ENCODE measurements around the gene TENT4A.

The TENT4A gene

GRCh38 chr5:6700685-6701355 is 12.4 kb upstream of the TENT4A start:
- DNase-seq, result no peak

GRCh38 chr5:6701491-6701890 is 11.7 kb upstream of the TENT4A start:
- no peak for DNase-seq

GRCh38 chr5:6702633-6703032 is 10.6 kb upstream of the TENT4A start:
- DNase-seq, result no peak

DNA sequence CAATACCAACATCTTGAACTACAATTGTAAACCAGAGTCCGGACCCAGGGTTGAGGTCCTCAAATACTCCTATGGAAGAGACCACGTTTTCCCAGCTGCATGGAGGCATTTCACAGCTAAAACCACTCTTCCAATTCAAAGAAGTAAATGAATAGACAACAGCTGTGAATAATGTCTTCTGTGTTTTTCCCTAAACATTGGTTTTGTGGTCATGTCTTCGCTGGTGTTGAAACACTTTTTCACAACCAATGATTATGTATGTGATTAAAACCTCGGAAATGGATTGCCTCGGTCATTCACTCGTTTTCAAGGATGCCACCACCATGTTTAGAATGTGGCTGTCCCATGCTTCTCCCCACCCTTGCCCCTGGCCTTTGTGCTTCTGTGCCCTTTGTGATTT is 9.4 kb upstream of the TENT4A start:
- no peak for DNase-seq

DNA sequence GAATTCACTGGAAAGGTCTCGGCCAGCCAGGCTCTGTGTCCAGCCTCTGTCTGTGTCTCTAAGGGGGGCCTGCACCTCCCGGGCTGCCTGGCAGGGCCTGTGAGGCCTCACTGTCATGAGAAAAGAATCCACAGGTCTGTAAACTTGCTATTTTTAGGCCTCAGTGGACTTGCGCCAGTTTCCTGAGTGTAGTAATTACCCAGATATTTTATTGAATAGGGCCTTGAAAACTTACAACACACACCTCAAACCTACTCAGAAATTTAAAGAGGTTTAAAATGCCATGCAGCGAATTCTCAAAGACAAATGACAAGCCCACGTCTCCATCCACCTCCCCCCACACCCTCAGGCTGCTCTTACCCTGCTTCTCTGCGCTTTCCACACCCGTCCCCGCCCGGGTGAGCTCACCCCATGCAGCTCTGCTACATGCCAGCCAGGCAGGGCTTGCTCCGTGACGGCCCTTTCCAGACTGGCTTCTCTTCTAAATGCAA is 8.8 kb upstream of the TENT4A start:
- no peak for DNase-seq

DNA sequence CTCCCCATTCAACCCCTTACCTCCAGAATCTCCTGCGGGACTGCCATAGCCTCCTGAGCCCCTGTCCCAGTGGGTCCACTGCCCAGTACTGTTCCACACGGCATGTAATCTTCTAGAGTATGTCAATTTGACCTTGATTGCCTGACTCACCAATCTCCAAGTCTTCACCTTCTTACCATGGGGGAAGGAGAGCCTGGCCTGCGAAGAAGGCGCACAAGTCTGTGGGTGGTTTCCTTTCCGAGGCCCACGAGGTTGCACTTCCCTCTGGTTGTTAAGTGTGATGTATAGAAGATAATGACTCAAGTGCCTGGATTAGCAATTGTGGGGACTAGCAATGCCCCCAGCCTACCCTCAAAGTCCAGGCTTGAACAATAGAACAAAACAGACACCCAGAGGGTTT is 8.1 kb upstream of the TENT4A start:
- no peak for DNase-seq

DNA sequence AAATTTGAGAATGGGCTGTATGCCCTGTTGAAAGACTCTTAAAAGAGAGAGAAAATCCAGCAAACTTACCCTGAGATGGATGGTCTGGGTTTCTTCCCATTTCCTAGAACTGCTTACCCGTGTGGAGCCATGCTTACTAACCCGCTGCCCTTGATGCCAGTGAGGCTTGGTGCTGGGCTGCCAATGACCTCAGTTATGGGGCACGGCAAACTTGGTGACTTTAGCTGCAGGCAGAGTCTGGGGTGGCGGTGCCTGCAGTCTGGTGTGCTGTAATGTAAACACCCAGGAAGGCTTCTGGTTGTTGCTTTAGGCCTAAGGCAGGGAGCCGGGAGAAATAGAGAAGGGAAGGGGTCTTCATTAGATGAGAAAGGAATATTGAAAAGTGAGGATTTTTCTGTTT is 7.3 kb upstream of the TENT4A start:
- no peak for DNase-seq

DNA sequence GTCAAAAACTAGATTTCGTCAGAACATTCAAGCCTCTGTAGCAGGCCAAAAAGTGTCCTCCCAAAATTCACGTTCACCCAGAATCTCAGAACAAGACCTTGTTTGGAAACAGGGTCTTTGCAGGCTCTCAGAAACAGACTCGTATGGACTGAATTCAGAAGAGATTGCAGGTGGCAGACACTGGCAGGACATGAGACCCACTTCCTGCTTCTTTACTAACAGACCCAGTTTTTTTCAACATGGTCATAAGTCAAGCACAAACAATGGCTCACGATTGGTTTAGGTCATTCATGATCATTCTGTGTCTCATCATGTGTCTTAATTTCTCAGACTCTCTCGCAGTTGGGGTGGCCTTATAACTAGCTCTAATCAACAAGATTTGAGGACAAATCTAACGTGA is 5.4 kb upstream of the TENT4A start:
- DNase-seq, result no peak

- DNase-seq, result no peak
Observed at GRCh38 chr5:6708814-6709213, 4.4 kb upstream of the TENT4A start.

GRCh38 chr5:6710070-6710469 is 3.2 kb upstream of the TENT4A start:
- no peak for DNase-seq

DNA sequence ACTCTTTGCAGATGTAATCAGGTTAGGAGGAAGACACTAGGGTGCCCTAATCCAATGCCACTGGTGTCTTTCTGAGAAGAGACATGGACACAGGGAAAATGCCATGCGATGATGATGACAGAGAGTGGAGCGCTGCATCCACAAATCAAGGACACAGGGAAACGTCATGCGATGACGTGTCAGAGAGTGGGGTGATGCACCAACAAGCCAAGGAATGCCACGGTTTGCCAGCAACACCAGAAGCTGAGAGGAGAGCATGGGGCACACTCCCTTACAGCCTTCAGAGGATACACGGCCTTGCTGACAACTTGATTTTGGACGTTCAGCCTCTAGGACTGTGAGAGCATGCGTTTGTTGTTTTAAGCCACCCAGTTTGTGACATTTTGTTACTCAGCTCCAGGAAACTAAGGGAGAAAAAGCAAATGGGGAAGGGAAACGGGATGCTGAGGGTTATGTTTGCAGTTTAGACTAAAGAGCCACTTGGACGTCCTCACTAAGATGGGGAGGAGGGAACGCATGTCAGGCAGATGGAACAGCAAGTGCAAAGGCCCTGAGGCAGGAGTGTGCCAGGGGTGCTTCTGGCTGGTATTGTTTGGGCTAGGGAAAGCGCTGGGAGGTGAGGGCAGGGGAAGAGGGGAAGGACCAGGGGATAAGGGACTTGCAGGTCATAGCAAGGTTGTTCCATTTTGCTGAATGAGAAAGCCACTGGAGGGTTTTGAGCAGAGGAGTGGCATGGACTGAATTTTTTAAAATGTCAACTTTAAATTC is 2.5 kb upstream of the TENT4A start:
- no peak for DNase-seq

GRCh38 chr5:6711409-6712141 is 1.7 kb upstream of the TENT4A start:
- no peak for DNase-seq

- no peak for DNase-seq
Observed at GRCh38 chr5:6712142-6712576, 1.1 kb upstream of the TENT4A start.

DNA sequence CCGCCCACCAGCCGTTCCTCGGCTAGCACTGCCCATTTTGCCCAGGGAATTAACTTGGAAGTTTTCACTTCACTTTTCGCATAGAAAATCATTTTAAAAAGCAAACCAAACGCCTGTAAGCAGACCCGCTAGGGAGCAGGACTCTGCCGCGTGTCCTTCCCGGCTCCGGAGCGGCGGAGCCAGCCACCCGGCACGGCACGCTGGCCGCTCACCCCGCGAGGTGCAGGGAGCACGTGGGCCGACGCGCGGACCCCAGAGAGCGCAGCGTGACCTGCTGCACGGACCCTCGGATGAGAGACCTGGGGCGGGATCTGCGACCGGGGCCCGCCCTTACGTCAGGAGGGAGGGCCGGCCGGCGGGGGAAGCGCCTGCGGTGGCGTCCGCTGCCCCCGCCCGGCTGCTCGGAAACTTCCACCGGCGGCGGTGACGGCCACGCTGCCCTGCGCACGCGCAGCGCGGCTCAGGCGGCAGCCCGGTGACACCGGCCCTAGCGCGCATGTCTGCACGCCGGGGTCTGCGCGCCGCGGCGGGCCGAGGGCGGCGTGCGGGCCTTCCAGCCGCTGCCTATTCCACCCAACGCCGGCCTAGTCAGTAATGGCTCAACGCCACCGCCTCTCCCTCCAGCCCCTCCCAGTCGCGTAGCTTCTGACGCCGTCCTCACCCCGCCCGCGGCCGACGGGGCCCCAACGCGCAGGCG is 507 bp upstream of the TENT4A start:
- peak; percentile 94 for DNase-seq

DNA sequence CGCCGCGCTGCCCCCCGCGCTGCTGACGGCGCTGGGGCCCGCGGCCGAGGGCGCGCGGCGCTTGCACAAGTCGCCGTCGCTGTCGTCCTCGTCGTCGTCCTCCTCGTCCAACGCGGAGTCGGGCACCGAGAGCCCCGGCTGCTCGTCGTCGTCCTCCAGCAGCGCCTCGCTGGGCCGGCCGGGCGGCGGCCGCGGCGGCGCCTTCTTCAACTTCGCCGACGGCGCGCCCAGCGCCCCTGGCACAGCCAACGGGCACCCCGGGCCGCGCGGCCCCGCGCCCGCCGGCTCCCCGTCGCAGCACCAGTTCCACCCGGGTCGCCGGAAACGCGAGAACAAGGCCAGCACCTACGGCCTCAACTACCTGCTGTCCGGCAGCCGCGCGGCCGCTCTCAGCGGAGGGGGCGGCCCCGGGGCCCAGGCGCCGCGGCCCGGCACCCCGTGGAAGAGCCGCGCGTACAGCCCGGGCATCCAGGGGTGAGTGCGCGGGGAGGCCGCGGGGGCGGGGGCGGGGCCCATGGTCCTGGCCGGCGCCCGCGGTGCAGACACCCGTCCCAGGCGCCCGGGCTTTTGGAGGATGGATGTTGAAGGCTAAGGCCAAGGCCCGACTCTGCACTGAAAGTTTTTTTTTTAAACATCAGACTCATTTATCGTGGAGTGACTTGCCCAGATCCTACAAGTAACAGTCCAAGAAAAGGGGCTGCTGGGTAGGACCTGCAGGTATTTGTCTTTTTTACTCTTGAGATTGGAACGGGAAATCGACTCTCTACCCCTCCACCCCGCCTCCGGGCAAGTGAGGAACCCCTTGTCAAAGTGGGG is 1.2 kb downstream of the TENT4A start:
- DNase-seq, result no peak

GRCh38 chr5:6715271-6715670 is 2.0 kb downstream of the TENT4A start:
- DNase-seq, result no peak

- no peak for DNase-seq
Observed at GRCh38 chr5:6715758-6716628, 2.8 kb downstream of the TENT4A start.

DNA sequence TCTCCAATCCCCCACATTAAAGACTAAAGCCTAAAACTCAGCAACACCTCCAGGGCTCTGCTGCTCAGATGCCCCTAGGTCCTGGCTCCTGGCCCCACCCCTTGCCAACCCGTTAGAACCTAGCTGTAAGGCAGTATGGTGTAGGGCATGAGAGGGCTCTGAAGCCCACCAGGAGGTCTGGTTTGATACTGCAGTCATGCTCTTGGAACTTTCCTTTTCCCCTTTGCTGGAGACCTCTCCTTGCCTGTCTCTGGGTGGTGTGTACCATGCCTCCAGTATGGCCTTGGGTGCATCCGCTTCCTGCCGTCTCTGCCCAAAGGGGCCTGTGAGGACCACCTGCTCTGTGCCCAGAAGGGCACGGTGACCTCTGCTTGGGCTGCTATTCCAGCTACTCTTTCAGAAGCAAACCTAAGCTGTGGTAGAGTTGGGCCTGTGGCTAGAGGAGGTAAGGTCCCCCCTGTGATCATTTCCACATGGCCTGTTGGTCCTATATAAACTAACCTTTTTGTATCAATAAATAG is 3.5 kb downstream of the TENT4A start:
- no peak for DNase-seq

DNA sequence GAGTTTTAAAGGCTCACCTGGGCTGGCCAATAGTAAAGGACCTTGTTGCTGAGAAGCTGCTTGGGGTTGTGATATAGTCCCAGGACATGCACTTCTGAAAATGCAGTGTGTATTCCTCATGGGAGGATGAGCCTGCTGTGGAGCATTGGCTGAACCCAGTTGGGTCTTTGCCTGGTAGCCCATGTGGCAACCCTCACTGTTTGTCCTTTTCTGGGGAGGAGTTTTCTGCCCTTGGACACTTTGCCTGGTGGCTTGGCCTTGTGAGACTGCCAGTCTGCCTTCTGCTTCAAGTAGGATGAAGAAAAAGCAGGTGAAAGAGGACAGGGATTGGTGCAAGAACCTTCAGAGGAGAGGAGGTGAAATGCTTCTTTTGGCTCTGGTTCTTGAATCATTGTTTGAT is 4.0 kb downstream of the TENT4A start:
- DNase-seq, result no peak

DNA sequence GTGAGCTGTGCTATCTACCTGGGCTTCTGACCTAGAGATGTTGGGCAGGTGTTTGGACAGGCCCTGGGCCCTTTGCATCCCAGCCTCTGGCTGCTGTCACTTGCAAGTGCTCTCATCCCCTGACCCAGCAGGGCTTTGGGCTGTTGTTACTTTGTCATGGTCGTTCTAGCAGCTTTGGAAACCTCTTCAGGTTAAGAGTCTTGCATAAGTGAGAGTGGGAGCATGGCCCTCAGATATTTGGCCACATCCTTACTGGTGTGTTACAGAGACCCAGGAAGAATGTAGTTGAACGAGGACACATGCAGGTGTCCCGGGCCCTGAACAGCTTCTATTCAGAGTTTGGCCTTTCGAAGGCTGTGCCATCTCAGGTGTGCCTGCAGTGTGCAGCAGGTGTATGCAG is 4.5 kb downstream of the TENT4A start:
- DNase-seq, result no peak

GRCh38 chr5:6718161-6718681 is 5.0 kb downstream of the TENT4A start:
- DNase-seq, result no peak

Measured in midbrain (tissue), 1 donor.